RCC 7860 (cell line): Measurements from ENCODE around the gene DCAF12L1.
A peak's percentile ranks its signal among the peaks of the same experiment; 100 is the strongest.

Source experiments
- DNase-seq: peaks from one replicate; pipeline ENCODE4 v3.0.0-alpha.2; 2015; ENCODE audit warnings: low spot score
- FAIRE-seq: peaks from 2 replicates; lab custom pipeline; 2012; peaks lifted over from hg19 to GRCh38; lab: Jason Lieb, UNC

DCAF12L1 gene

DNA sequence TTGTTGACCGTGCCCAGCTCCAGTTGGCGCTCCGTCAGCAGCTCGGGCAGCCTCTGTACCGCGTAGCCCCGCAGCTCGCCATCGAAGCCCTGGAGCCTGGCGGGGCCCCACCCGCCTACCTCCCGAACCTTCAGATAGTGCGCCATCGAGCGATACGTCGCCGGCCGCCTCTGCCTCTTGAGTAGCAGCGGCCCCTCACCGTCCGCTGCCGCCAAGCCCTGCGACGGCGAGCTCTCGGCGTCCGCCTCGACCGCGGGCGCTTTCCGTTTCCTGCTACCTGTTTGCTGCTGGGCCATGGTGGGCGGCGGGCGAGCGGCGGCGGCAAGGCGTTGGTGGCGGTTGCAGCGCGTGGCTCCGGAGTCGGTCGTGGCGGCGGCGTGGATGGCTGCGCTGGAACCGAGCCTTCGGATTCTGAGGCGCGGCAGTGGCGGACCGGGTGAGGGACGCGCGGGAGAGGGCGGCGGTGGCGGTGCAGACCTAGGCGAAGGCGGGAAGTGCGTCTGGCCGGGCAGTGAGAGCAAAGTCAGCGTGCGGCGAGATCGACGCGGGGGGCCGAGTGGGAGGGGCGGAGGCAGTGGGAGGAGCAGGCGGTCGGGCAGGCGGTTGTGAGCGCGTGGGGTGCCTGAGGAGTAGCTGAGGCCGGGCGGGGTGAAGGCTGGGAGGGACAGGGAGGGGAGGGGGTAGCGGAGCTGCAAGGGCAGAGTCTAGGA is at the start of gene DCAF12L1:
DCAF12L1 (minus strand) TSS at position 502 of the 710 bp plus-strand sequence; CDS start at position 296, 206 bp downstream.
- FAIRE-seq (no peak), DNase-seq (no peak)

DNA sequence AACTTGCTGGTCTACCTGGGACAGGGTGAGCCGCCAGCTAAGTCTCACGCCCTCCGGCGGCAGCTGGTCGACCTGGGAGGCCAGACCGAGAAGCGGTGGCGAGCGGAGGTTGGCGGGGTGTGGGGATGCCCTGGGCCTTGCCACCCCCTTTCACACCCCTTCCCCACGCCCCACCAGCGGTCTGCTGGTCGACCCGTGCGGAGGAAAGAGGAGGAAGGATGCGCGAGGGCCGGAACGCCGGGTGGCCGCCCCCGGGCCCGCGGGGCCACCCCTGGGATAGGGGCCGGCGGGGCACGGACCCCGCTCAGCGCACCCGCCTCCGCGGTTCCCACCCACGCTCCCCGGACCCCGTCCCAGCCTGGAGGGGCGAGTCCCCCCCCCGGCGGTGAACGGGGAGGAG is 28.3 kb upstream of the DCAF12L1 start:
- DNase-seq (no peak), FAIRE-seq (no peak)

DNA sequence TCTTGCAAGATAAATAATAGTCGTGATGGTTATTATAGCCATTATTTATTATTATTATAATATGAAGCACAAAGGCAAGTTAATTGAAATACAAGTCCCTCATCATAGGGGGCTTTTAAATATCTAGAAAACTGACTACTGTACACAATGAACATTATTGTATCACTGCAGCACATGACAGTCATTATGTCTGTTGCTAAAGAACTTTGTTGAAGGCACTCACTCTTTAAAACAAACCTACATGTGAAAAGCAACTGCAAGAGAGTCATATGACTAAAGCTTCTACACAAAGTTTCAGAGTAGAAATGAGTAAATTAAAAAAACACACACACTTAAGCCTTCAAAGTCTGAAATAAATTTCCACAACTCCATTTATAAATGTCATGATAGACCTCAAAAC is 23.3 kb upstream of the DCAF12L1 start:
- FAIRE-seq (no peak), DNase-seq (no peak)

DNA sequence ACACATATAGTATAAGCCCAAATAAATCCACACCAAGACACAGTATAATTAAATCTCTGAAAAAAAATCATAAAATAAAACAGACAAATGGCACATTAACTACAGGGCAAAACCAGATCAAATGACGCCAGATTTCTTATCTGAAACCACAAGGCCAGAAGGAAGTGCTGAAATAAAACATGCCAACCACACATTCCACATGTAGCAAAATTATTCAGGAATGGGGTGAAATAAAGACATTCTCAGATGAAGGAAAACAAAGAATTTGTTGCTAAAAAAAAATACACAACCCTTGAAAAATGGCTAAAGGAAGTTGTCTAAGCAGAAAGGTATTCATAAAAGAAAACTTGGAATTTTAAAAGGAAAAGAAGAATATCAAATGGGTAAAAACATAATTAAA is 4.5 kb upstream of the DCAF12L1 start:
- FAIRE-seq (peak; percentile 66), DNase-seq (no peak)

DNA sequence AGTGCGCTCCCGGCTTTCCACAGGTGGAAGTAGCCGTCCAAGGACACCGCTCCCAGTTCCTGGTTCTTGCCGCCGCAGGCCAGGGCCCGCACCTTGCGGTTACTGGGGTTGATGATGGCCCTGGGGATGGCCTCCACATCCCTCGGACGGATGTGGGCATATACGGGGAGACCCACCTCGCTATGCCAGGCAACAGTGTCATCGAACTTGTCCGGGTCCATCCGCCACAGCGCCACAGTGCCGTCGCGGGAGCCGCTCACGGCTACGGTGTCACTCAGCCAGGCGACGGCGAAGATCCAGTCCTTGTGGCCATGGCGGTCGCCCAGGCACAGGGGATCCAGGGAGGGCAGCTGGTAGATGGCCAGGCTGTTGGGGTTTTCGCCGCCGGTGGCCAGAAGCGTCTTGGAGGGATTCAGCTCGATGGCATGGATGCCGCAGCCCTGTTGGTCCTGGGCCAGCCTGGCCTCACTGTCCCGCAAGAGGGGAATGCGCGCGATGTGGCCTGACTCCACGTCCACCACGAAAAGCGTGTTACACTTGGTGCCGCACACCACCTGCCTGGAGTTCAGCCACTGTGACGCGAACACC is 795 bp downstream of the DCAF12L1 start:
- no peak for FAIRE-seq
- DNase-seq, result no peak

DNA sequence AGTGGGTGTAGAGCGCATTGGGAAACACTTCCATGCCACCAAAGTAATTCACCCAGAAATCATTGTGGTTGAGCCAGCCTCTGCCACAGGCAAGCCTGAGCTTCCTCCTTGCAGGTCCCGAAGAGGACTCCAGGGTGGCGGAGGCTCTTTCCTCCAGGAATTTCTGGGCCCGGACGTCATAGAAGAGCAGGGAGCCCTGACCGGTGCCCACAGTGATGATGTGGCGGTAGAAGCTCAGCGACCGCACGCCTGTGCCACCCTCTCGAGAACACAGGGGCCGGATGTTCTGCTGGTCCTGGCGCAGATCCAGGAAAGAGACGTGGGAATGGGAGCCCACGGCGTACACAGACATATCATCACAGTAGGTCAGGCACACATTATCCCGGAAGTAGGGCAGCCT is 1.3 kb downstream of the DCAF12L1 start:
- FAIRE-seq (no peak), DNase-seq (no peak)

DNA sequence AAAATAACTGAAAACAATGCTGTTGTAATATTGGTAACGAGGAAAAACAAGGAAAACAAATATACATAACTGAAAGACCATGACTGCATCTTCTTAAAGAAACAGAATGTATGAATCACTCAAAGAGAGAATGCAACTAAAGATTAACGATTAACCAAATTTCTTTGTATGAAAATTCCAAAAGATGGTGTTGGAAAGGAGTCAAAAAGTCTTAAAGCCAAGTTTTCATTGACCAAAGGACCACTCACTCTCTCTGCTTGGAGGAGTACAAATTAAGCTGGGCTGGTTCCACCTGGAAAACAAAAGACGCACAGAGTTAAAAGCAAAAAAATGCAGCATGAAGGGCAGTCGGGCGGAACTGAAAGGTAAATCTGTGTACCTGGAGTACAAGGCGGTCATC is 1.8 kb downstream of the DCAF12L1 start:
- FAIRE-seq (peak; percentile 97), DNase-seq (peak; percentile 61)

DNA sequence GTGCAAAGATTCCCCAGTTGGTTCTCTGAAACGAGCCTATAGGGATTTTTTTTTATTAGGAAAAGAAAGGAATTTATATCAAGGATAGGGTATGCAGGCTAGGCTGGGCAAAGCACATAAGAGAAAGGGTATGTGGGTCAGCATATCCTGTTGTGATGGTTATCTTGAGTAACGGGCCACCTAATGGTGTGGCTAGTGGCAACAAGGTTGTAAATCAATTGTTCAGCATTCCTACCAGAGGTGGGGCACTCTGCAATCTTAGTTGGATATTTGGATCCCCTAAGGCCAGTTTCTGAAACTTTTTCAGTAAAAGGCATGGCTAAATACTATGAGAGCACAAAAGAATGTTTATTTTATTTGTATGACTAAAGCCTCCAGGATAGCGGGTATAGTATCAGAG is 42.7 kb downstream of the DCAF12L1 start:
- DNase-seq, result no peak
- no peak for FAIRE-seq
